LoVo (cell line): ENCODE results near the gene TARBP1.
A peak's percentile ranks its signal among the peaks of the same experiment; 100 is the strongest.

ENCODE experiments used
- DNase-seq: peaks from one replicate; pipeline ENCODE4 v3.0.0-alpha.2; 2016; ENCODE audit warnings: low spot score

TARBP1 gene

DNA sequence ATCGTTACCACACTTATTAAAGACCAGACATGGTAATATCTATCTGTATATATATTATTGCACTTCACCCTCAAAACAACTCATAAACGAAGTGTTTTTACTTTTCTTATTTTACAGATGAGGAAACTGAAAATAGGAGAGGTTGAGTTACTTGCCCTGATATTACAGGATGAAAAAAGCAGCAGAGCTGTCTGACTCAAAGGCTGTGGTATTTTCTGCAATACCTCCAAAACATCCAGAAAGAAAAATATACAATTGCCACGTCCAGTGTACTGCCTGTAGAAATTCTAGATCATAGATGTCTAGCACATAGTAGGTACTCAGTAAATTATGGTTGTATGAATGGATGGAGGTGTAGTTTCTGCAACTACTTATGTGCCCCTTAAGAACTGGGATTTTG is 5.2 kb upstream of the TARBP1 start:
- no peak for DNase-seq

GRCh38 chr1:234481771-234482170 is 2.8 kb upstream of the TARBP1 start:
- DNase-seq = no peak

DNA sequence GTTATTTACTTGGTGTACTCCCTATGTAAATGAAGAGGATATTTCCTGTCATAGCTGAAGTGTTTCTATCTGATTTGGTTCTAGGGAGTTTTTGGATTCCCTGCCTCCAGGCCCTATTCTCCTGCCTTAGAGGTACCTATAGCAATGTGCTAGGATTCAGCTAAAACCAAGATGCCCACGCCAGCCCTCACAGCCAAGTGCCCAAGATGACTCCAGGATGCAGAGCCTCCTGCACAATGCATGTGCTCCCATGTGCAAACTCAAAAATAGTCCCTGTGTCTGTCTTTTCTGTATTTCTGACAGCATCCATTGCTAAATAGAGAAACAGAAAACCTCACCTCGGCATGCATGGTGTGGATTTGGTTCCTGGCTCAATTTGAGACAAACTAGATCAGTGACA is 887 bp upstream of the TARBP1 start:
- no peak for DNase-seq

- DNase-seq = no peak
Observed at GRCh38 chr1:234479310-234479559, 256 bp upstream of the TARBP1 start.

DNA sequence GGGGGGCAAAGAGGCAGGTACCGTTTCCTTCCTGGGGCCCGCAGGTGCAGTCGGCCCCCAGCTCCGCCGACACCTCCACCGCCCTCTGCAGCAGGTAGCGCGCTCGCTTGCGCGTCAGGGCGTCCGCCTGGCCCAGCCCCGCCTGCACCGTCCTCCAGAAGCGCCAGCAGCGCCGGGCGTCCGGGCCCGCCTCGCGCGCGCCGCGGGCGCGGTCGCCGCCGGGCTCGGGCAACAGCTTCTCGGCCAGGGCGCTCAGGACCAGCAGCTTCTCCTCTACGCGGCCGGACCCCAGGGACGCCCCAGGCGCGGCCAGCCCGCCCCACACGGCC is 863 bp downstream of the TARBP1 start:
- DNase-seq = peak; percentile 70

- DNase-seq = no peak
Observed at GRCh38 chr1:234477386-234478151, 1.4 kb downstream of the TARBP1 start.

GRCh38 chr1:234476172-234476571 is 2.8 kb downstream of the TARBP1 start:
- no peak for DNase-seq

- no peak for DNase-seq
Observed at GRCh38 chr1:234475167-234475793, 3.7 kb downstream of the TARBP1 start.

DNA sequence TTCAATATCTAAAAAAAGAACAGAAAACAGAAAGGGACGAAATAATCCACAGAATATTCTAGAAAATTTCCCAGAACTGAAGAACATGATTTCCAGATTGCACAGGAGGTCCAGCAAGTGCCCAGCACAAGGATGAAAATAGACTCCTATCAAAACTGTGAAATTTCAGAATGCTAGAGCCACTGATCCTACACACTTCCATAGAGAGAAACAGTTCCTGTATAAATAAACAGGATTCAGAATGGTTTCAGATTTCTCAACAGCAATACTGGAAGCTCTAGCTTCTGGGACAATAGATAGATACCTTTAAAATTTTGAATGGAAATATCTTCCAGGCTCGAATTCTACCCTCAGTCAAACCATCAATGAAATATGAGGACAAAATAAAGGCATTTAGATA is 4.6 kb downstream of the TARBP1 start:
- DNase-seq = no peak

- DNase-seq = no peak
Observed at GRCh38 chr1:234473118-234473517, 5.9 kb downstream of the TARBP1 start.

- no peak for DNase-seq
Observed at GRCh38 chr1:234469376-234469775, 9.6 kb downstream of the TARBP1 start.

DNA sequence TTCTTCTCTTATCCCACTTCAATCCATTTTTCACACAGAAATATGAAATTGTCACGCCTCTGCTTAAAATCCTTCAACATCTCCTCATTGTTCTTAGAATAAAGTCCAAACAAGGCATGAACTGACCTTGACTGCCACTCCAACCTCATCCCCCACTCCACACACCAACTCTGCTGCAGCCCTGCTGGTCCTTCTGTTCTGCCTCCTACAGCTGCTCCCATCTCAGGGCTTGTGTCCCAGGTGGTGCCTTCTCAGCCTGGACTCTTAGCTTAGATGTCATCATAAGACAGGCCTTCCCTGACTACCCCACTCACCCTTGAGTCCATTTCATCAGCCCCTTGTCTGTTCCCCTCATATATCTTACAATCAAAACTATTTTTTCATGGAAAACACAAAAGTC is 10.4 kb downstream of the TARBP1 start:
- no peak for DNase-seq

DNA sequence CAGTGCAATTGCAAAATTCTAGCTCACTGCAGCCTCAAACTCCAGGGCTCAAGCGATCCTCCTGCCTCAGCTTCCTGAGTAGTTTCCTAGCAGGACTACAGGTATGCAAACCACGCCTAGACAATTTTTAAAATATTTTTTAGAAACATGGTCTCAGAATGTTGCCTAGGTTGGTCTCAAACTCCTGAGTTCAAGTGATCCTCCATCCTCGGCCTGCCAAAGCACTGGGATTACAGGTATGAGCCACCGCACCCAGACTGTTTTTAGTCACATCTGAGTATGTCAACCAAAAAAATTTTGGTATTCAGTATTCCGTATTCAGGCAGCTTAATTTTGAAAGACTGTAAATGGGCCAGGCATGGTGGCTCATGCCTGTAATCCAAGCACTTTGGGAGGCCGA is 11.2 kb downstream of the TARBP1 start:
- DNase-seq = no peak

GRCh38 chr1:234466945-234467344 is 12.0 kb downstream of the TARBP1 start:
- no peak for DNase-seq

- no peak for DNase-seq
Observed at GRCh38 chr1:234463749-234464148, 15.2 kb downstream of the TARBP1 start.

DNA sequence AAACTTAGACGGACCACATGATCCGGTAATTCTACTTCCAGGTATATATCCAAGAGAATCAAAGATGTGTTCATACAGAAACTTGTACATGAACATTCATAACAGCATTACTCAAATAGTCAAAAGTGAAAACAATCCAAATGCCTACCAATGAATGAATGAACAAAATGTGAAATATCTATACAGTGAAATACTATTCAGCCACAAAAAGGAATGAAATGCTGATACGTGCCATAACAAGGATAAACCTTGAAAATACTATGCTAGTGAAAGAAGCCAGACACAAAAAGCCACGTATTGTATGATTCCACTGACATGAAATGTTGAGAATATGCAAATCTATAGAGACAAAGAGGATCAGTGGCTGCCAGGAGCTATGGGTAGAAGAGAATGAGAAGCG is 18.3 kb downstream of the TARBP1 start:
- DNase-seq = no peak

GRCh38 chr1:234458352-234459017 is 20.5 kb downstream of the TARBP1 start:
- DNase-seq = no peak

DNA sequence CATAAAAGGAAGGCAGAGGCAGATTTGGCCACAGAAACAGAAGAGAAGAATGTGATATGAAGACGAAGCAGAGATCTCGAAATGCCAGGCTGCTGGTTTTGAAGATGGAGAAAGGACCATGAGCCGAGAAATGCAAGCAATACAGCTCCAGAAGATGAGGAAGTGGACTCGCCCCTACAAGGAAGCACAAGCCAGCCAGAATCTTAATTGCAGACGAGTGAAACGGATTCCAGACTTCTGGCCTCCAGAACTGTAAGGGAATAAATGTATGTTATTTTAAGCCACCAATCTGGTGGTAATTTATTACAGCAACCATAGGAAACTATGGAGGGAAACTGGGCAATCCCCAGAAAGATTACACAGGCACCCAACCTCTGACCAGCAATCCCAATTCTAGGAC is 24.1 kb downstream of the TARBP1 start:
- DNase-seq = no peak

DNA sequence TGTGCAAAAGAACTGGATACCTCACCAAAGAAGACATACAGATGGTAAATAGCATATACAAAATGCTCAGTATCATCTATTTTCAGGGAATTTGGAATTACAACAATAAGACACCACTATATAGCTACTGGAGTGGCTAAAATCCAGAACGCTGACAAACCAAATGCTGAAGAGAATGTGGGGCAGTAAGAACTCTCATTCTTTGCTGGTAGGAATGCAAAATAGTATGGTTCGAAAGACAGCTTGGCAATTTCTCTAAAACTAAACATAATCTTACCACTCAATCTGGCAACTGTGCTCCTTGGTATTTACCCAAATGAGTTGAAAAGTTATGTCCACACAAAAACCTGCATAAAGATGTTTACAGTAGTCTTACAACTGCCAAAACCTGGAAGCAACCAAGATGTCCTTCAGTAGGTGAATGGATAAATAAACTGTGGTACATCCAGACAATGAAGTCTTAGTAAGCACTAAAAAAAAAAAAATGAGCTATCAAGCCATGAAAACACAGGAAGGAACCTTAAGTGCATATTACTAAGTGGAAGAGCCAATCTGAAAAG is 26.5 kb downstream of the TARBP1 start:
- no peak for DNase-seq

GRCh38 chr1:234440348-234440747 is 38.6 kb downstream of the TARBP1 start:
- no peak for DNase-seq

GRCh38 chr1:234438579-234438978 is 40.4 kb downstream of the TARBP1 start:
- no peak for DNase-seq

DNA sequence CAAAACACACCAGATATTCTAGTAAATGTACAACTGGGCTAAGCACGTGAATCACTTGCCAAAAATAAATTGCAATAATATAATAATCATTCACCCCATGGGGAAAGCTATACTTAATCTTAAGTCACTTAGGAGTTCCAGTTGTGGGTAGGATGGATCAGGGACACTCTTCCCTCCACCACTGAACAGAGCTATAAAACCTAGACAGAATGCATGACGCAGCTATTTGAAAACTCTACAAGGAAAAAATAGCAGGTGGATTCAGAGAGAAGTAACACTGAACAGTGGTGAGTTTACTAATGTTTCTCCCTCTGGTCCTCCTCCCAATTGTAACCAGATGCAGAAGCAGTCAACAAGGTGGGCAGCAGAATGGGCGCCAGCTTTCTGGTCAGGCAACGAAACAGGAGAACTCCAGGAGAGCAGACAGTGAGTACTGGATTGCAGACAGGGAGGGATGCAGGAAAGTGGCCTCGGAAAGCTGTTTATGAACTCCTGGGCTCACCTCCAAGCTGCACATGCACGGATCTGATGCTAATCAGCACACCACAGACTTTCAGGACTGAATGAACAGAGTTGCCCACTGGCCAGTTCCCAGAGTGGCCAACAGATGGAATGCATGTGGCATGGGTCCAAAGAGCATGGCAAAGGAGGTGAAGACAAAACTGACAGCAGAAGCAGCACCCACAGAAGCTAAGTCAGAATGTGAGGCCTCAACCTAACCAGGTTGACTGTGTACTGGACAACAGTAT is 41.4 kb downstream of the TARBP1 start:
- DNase-seq = no peak

- no peak for DNase-seq
Observed at GRCh38 chr1:234435620-234436019, 43.4 kb downstream of the TARBP1 start.
